Measurements from ENCODE around the gene MYO9B.

Gene MYO9B

DNA sequence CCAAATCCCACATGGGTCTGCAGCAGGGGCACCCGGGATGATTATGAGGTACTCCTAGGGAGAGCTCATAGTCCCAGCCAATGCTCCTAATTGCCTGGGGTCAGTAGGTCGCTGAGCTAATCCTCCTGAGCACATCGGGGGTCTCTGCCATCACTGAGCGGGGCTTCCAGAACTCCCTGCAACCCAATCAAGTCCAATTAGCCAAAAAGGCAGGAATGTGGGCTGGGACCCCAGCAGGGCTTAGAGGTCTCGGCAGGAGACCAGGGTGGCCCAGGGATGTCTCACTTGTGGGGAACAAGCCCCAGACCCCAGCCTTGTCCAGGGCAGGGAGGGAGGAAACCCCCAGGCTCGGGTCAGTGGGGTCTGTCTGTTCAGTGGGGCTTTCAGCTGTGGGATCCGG lies 31.8 kb upstream of the MYO9B start:
- TF ChIP-seq REST (IDR thresholded peaks at IDR 0.05; ENCODE audit: insufficient read depth in 1 of 2, low read depth in 2 of 2, low read length in 2 of 2) (no peak), FOXP2 (optimal IDR thresholded peaks at IDR 0.05; ENCODE audit: borderline replicate concordance, extremely low read depth, extremely low read length, insufficient read depth) (no peak), SIN3A (IDR thresholded peaks at IDR 0.05; ENCODE audit: borderline replicate concordance, insufficient read depth, low read length) (no peak), POLR2AphosphoS5 (IDR thresholded peaks at IDR 0.05; ENCODE audit: low read depth, low read length) (no peak), TAF1 (IDR thresholded peaks at IDR 0.05; ENCODE audit: borderline replicate concordance, insufficient read depth, low read length) (no peak)

- TF ChIP-seq POLR2AphosphoS5 (IDR thresholded peaks at IDR 0.05; ENCODE audit: low read depth, low read length) (no peak), TAF1 (IDR thresholded peaks at IDR 0.05; ENCODE audit: borderline replicate concordance, insufficient read depth, low read length) (no peak), FOXP2 (optimal IDR thresholded peaks at IDR 0.05; ENCODE audit: borderline replicate concordance, extremely low read depth, extremely low read length, insufficient read depth) (no peak), SIN3A (IDR thresholded peaks at IDR 0.05; ENCODE audit: borderline replicate concordance, insufficient read depth, low read length) (no peak), REST (IDR thresholded peaks at IDR 0.05; ENCODE audit: insufficient read depth in 1 of 2, low read depth in 2 of 2, low read length in 2 of 2) (no peak)
Measured at GRCh38 chr19:17045907-17046502, 29.6 kb upstream of the MYO9B start.

- no peak for TF ChIP-seq SIN3A (IDR thresholded peaks at IDR 0.05; ENCODE audit: borderline replicate concordance, insufficient read depth, low read length)
- TF ChIP-seq REST (IDR thresholded peaks at IDR 0.05; ENCODE audit: insufficient read depth in 1 of 2, low read depth in 2 of 2, low read length in 2 of 2): no peak
Measured at GRCh38 chr19:17048885-17049453, 26.6 kb upstream of the MYO9B start.

- no peak for TF ChIP-seq REST (IDR thresholded peaks at IDR 0.05; ENCODE audit: insufficient read depth in 1 of 2, low read depth in 2 of 2, low read length in 2 of 2)
- TF ChIP-seq POLR2AphosphoS5 (IDR thresholded peaks at IDR 0.05; ENCODE audit: low read depth, low read length): no peak
- no peak for TF ChIP-seq FOXP2 (optimal IDR thresholded peaks at IDR 0.05; ENCODE audit: borderline replicate concordance, extremely low read depth, extremely low read length, insufficient read depth)
- no peak for TF ChIP-seq SIN3A (IDR thresholded peaks at IDR 0.05; ENCODE audit: borderline replicate concordance, insufficient read depth, low read length)
- no peak for TF ChIP-seq TAF1 (IDR thresholded peaks at IDR 0.05; ENCODE audit: borderline replicate concordance, insufficient read depth, low read length)
Measured at GRCh38 chr19:17049711-17050280, 25.8 kb upstream of the MYO9B start.
